Heart right ventricle (tissue), 16 donors: ENCODE results near the gene REG4. TPM values are rescaled to one million over a fixed set of nuclear protein-coding genes. Genes with fewer than 3 reads are reported as not detected.

Source experiments
- ATAC-seq, 8 donors: fragments of 200-7000 bp; cut with Tn5 transposase; one replicate each; pipeline ENCODE4 v1.9.1; 2020; ENCODE audit warnings: mild to moderate bottlenecking in 8 of 8, moderate library complexity in 8 of 8, moderate number of reproducible peaks in 1 of 8
- DNase-seq, 2 donors: peaks; one replicate each; pipeline ENCODE4 v3.0.0-alpha.2; 2020
- H3K27ac ChIP-seq, 10 donors: fragments of 200-600 bp; sonication (generic) in 2 of 10; one replicate each; pipeline versions ENCODE4 v1.5.0 to v1.8.0; 2020 to 2022; ENCODE audit warnings: mild to moderate bottlenecking in 3 of 10
- H3K27me3 ChIP-seq, 7 donors: fragments of 200-600 bp; one replicate each; pipeline ENCODE4 v1.8.0; 2021 to 2022; ENCODE audit warnings: mild to moderate bottlenecking in 2 of 7
- H3K36me3 ChIP-seq, 9 donors: fragments of 200-600 bp; sonication (generic) in 1 of 9; one replicate each; pipeline versions ENCODE4 v1.5.0 to v1.8.0; 2020 to 2022; ENCODE audit warnings: mild to moderate bottlenecking in 2 of 9
- H3K4me1 ChIP-seq, 9 donors: fragments of 200-600 bp; sonication (generic) in 1 of 9; one replicate each; pipeline versions ENCODE4 v1.5.0 to v1.8.0; 2020 to 2022; ENCODE audit warnings: mild to moderate bottlenecking in 4 of 9
- H3K4me3 ChIP-seq, 10 donors: fragments of 200-600 bp; sonication (generic) in 2 of 10; one replicate each; pipeline versions ENCODE4 v1.5.0 to v1.8.0; 2020 to 2022; ENCODE audit warnings: mild to moderate bottlenecking in 7 of 10, moderate library complexity in 2 of 10
- H3K9me3 ChIP-seq, 11 donors: fragments of 200-600 bp in 10 of 11; sonication (generic) in 2 of 11; one replicate each; pipeline versions ENCODE4 v1.5.0 to v1.8.0; 2013 to 2022; ENCODE audit warnings: mild to moderate bottlenecking in 2 of 11, control low read depth in 1 of 11, moderate library complexity in 1 of 11
- WGBS, 2 donors: extraction: QIAGEN DNeasy Blood & Tissue Kit; methylation state at CpG; one replicate each; pipeline ENCODE4 v1.1.7; 2013; ENCODE audit warnings: inconsistent platforms in 1 of 2; 5-methylcytosine and 5-hydroxymethylcytosine counted together
- intact Hi-C, 10 donors: fragments of 100-400 bp; cut with DNase I; formaldehyde crosslinking; loops; one replicate each; pipeline versions ENCODE4 v1.11.1 to v1.14.2; 2022
- polyA plus RNA-seq, 2 donors: library from polyadenylated mRNA; stranded (reverse); fragments of 200-250 nt; gene quantifications; one replicate each; pipeline ENCODE4 v1.2.3, GENCODE V29; 2013
- total RNA-seq, 10 donors: library from RNA; stranded (reverse); fragmentation: NEBNext Ultra II Directional in 3 of 10; extraction: Animal tissue kit (Norgen Biotek cat#: 25700) in 3 of 10; gene quantifications; one replicate each; pipeline versions ENCODE4 v1.2.1 to v1.2.4, GENCODE V29; 2021 to 2023
- TF ChIP-seq, protein P1 (sequence below), 9 donors: fragments of 200-600 bp; sonication (generic) in 2 of 9; IDR thresholded peaks; one replicate each; pipeline versions ENCODE4 v1.5.0 to v1.8.0; 2021 to 2022; ENCODE audit warnings: antibody characterized with exemption in 9 of 9, mild to moderate bottlenecking in 5 of 9, moderate library complexity in 1 of 9
- donor health status: Arrhythmogenic right ventricular cardiomyopathy.
- donor health status: ischemic (EF 13 %, LVEDD 7.1; RV severe dilation, severe dysfunction).
- donor health status: healthy with polysubstance abuse.
- donor health status: DM: no; HTN: yes; CAD: no.
- donor health status: DM: no; HTN: no; CAD: no.
- donor health status: ischemic (EF 25% LVEDD 6.9; RV normal size, moderate dysfunction).
- donor health status: ischemic (EF 25% LVEDD 5.7; RV mildly dilated, moderate dysfunction).
- donor health status: healthy.
- donor health status: DM: yes; HTN: yes; CAD: no.
- donor health status: Ischemic cardiomyopathy.
- donor health status: ischemic (EF 35%, LVEDD 5.7; RV mildly dilated, moderate dysfunction).
- donor health status: nonischemic (EF 11% LVEDD 7.7; RV severe dilation, severe dysfunction).
- donor health status: DM: yes; HTN: yes; CAD: no.
- donor health status: PGD.
- donor health status: ischemic (EF 29% LVEDD 5.4; RV normal size, mild dysfunction).
- donor health status: nonischemic (EF 23%, LVEDD 6.1; RV moderate dilation, normal function).

Gene REG4
- total and polyA plus RNA-seq, 12 donors: not detected

DNA sequence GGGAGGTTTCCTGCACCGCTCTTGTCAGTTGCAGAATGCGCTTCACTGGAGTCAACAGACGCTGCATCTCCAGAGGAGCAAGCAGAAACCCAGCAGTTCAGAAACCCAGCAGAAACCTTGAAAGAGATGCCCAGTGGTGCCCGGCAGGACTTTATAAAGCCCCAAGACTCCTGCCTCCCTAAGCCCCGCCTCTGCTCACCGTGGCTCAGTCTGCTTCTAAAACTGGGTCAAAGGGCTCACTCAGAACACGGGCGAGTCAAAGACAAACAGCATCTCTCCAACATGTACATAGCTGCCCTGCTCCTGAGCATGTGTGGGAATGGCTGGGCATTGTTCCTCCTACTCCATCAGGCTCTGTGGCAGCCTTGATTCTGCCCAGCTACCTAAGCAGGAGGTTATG, 42.5 kb downstream of the REG4 start, which contains the start of gene HMGCS2:
TSS of gene HMGCS2 (minus strand) at position 128 of the 400 bp plus-strand sequence. CDS start at position 67, 61 bp downstream.
- TF ChIP-seq, protein P1, sequence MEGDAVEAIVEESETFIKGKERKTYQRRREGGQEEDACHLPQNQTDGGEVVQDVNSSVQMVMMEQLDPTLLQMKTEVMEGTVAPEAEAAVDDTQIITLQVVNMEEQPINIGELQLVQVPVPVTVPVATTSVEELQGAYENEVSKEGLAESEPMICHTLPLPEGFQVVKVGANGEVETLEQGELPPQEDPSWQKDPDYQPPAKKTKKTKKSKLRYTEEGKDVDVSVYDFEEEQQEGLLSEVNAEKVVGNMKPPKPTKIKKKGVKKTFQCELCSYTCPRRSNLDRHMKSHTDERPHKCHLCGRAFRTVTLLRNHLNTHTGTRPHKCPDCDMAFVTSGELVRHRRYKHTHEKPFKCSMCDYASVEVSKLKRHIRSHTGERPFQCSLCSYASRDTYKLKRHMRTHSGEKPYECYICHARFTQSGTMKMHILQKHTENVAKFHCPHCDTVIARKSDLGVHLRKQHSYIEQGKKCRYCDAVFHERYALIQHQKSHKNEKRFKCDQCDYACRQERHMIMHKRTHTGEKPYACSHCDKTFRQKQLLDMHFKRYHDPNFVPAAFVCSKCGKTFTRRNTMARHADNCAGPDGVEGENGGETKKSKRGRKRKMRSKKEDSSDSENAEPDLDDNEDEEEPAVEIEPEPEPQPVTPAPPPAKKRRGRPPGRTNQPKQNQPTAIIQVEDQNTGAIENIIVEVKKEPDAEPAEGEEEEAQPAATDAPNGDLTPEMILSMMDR (IDR thresholded peaks at IDR 0.05): no peak
- intact Hi-C loops: no loop called here
- WGBS, 2 donors: 50 to 59% methylated on average over 8 of the region's 8 CpGs
- peak within 1 kb of the TSS in 2 of 10 donors; percentile 6 to 12 for H3K4me3 ChIP-seq
- H3K4me1 ChIP-seq: peaks cover 0 to 25% (median 15%) of the 10 kb centered on the region in 9 donors
- peak within 1 kb of the TSS in 2 of 10 donors; percentile 7 to 25 for H3K27ac ChIP-seq
- no peaks in the 10 kb centered on the region for H3K27me3 ChIP-seq
- peaks cover 0 to 12% (median 0%) of the 10 kb centered on the region in 11 donors for H3K9me3 ChIP-seq
- no peaks in the 10 kb centered on the region for H3K36me3 ChIP-seq
- DNase-seq (no peak), ATAC-seq (peak in 7 of 8 donors; percentile 34 to 64 (median 54))

DNA sequence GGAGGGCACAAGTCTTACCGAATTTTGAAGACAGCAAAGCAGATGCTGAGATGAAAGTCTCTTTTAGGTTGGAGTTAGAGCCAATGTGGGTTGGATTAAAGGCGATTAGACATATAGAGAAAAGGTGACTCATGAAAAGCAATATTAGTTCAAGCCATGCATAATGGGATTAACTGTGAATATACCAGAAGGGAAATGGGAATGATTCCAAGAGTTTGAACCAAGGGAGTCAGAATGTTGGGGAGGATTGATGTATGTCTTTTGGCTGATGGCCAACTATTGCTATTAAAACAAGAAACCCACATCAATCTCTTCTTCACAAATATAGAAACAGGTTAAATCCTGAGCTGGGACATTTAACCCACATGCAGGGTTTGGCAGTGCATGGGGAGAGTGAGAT, 43.8 kb downstream of the REG4 start:
- H3K27ac ChIP-seq: no peak overlapping the region
- no peak for DNase-seq
- no peaks in the 10 kb centered on the region for H3K27me3 ChIP-seq
- TF ChIP-seq, protein P1 (IDR thresholded peaks at IDR 0.05): no peak
- 77 to 82% methylated on average over 2 of the region's 2 CpGs for WGBS, 2 donors
- H3K9me3 ChIP-seq: peaks cover 0 to 12% (median 0%) of the 10 kb centered on the region in 11 donors
- ATAC-seq: no peak
- peaks cover 0 to 17% (median 10%) of the 10 kb centered on the region in 9 donors for H3K4me1 ChIP-seq
- no peaks in the 10 kb centered on the region for H3K36me3 ChIP-seq
- peak overlapping the region in 2 of 10 donors; percentile 6 to 12 for H3K4me3 ChIP-seq
- intact Hi-C loops: no loop called here

DNA sequence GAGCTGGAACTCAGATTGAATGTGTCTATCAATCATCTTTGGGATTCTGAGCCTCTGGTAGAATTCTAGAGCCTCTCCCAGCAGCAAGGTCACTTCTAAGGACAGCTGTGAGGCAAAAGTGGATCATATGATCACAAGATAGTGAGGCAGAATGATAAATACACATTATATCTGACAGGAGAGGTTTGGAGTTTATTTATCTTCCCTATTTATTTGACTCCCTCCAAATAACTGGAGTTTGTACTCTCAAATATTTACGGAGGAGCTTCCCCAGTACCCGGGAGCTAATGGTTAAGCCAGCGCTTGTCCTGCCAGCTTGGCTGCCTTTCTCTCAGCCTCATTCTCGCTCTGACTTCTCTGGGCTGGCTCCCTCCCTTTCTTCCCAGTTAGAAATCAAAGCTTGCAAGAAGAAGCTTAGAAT, 44.9 kb downstream of the REG4 start:
- intact Hi-C loops: no loop called here
- no peaks in the 10 kb centered on the region for H3K36me3 ChIP-seq
- H3K27ac ChIP-seq: peak overlapping the region in 9 of 10 donors; percentile 20 to 78 (median 50)
- H3K4me1 ChIP-seq: peaks cover 0 to 17% (median 10%) of the 10 kb centered on the region in 9 donors
- H3K4me3 ChIP-seq: peak overlapping the region in 2 of 10 donors; percentile 2 to 20
- no peaks in the 10 kb centered on the region for H3K27me3 ChIP-seq
- TF ChIP-seq, protein P1 (IDR thresholded peaks at IDR 0.05): no peak
- peaks cover 0 to 12% (median 0%) of the 10 kb centered on the region in 11 donors for H3K9me3 ChIP-seq
- peak in 6 of 8 donors; percentile 41 to 82 (median 70) for ATAC-seq
- DNase-seq: no peak
- WGBS, 2 donors: 36 to 44% methylated on average over 4 of the region's 4 CpGs

DNA sequence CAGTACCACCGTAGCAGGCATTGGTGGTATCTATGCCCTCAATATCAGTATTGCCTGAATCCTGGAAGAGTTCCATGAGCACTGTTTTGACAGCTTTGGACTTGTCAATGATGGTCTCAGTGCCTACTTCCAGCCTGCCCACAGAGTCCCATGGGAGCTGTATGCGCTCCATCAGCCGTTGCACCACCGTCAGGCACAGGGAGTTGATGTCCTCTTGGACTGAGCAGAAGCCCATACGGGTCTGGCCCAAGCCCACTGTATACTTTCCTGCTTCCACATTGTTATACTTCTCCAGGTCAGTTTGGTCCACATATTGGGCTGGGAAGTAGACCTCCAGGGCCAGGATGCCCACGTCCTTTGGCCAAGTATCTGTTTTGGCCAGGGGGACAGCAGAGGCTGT, 47.0 kb downstream of the REG4 start:
- Histone ChIP-seq H3K4me1 (peaks cover 0 to 17% (median 7%) of the 10 kb centered on the region in 9 donors), H3K9me3 (peaks cover 0 to 12% (median 0%) of the 10 kb centered on the region in 11 donors), H3K27ac (no peak overlapping the region), H3K27me3 (no peaks in the 10 kb centered on the region), H3K36me3 (no peaks in the 10 kb centered on the region), H3K4me3 (no peak overlapping the region)
- WGBS, 2 donors: 72 to 76% methylated on average over 6 of the region's 6 CpGs
- intact Hi-C loops: no loop called here
- TF ChIP-seq, protein P1 (IDR thresholded peaks at IDR 0.05): no peak
- no peak for ATAC-seq
- DNase-seq: no peak
